ENCODE results near the gene C10orf67. TPM values are rescaled to one million over a fixed set of nuclear protein-coding genes. Genes with fewer than 3 reads are reported as not detected.

C10orf67 gene
- total and polyA plus RNA-seq, 7 donors: 0.04 TPM; not detected in 6

DNA sequence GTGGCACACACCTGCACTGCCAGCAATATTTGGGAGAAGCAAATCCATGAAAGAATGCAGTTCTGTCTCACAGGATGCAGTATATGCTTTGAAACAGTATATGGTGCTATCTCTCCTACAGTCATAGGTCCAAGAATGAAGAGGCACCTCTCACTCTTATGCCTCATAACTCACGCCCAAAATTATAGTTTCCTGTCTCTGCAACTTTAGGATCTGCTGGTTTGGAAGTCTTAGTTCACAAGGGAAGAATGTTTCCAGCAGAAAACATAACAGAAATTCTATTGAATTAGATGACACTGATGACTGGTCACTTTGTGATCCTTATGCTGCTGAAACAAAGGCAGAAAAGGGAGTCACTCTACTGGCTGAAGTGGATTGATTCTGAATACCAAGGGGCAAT is 5.7 kb downstream of the C10orf67 start:
- Histone ChIP-seq H3K27ac (no peak overlapping the region), H3K4me3 (no peak overlapping the region), H3K27me3 (no peaks in the 10 kb centered on the region), H3K36me3 (no peaks in the 10 kb centered on the region), H3K9me3 (no peaks in the 10 kb centered on the region), H3K4me1 (peaks cover 0 to 6% (median 4%) of the 10 kb centered on the region in 4 donors)
- WGBS, 2 donors: 57 to 65% methylated on average over 1 of the region's 1 CpG
- TF ChIP-seq, protein P1, sequence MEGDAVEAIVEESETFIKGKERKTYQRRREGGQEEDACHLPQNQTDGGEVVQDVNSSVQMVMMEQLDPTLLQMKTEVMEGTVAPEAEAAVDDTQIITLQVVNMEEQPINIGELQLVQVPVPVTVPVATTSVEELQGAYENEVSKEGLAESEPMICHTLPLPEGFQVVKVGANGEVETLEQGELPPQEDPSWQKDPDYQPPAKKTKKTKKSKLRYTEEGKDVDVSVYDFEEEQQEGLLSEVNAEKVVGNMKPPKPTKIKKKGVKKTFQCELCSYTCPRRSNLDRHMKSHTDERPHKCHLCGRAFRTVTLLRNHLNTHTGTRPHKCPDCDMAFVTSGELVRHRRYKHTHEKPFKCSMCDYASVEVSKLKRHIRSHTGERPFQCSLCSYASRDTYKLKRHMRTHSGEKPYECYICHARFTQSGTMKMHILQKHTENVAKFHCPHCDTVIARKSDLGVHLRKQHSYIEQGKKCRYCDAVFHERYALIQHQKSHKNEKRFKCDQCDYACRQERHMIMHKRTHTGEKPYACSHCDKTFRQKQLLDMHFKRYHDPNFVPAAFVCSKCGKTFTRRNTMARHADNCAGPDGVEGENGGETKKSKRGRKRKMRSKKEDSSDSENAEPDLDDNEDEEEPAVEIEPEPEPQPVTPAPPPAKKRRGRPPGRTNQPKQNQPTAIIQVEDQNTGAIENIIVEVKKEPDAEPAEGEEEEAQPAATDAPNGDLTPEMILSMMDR (IDR thresholded peaks at IDR 0.05): no peak
- TF ChIP-seq POLR2AphosphoS5 (IDR thresholded peaks at IDR 0.05) (no peak), EP300 (IDR thresholded peaks at IDR 0.05) (no peak), POLR2A (IDR thresholded peaks at IDR 0.05) (no peak)
- intact Hi-C loops (cut with DNase I): no loop called here
- DNase-seq: no peak

DNA sequence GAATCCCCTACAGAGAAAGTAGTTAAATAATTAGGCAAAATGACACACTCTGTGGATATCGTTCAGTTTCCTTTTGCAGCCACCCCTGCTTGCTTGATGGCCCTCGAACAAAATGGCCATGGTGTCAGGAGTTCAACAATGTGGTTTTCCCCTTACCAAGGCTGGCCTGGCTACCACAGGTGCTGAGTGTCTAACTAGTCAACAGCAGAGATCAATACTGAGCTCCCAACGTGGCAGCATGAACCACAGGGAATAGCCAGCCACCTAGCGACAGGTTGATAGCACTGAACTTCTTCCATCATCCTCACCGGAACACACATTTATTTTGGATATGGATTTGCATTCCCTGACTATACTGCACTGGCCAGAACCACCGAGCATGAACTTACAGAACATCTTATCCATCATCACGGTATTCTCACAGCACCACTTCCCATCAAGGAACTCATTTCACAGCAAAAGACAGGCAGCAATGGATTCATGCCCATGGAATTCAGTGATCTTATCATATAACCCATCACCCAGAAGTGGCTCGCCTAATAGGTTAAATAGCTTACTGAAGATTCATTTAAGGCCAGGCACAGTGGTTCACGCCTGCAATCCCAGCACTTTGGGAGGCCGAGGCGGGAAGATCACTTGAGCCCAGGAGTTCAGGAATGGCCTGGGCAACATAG is 6.3 kb downstream of the C10orf67 start:
- no peaks in the 10 kb centered on the region for H3K27me3 ChIP-seq
- no peaks in the 10 kb centered on the region for H3K36me3 ChIP-seq
- H3K4me1 ChIP-seq: no peaks in the 10 kb centered on the region
- H3K9me3 ChIP-seq: no peaks in the 10 kb centered on the region
- no peak for TF ChIP-seq POLR2AphosphoS5 (IDR thresholded peaks at IDR 0.05)
- TF ChIP-seq, protein P1 (IDR thresholded peaks at IDR 0.05): no peak
- TF ChIP-seq EP300 (IDR thresholded peaks at IDR 0.05): no peak
- no peak for TF ChIP-seq POLR2A (IDR thresholded peaks at IDR 0.05)
- no peak overlapping the region for H3K27ac ChIP-seq
- no peak for DNase-seq
- intact Hi-C loops (cut with DNase I): no loop called here
- no peak overlapping the region for H3K4me3 ChIP-seq
- WGBS, 2 donors: 80 to 83% methylated on average over 11 of the region's 11 CpGs

DNA sequence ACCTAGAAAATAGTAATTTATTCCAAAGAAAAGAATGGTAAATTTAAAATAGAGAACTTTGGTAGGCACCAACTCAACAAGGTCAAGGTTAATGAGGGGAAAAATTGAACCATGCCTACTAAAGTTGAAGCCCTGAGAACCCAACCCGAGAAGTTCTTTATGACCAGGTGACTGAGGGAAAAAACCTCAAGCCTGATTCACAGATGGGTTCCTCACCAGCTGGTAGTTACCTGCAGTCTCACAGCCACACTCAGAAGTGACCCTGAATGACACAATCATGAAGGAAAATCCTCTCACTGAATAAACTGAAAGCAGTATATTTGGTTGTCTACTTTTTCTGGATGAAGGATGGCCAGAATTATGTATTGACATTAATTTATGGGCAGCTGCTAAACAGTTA is 7.0 kb downstream of the C10orf67 start:
- WGBS, 2 donors: 80 to 85% methylated on average over 1 of the region's 1 CpG

DNA sequence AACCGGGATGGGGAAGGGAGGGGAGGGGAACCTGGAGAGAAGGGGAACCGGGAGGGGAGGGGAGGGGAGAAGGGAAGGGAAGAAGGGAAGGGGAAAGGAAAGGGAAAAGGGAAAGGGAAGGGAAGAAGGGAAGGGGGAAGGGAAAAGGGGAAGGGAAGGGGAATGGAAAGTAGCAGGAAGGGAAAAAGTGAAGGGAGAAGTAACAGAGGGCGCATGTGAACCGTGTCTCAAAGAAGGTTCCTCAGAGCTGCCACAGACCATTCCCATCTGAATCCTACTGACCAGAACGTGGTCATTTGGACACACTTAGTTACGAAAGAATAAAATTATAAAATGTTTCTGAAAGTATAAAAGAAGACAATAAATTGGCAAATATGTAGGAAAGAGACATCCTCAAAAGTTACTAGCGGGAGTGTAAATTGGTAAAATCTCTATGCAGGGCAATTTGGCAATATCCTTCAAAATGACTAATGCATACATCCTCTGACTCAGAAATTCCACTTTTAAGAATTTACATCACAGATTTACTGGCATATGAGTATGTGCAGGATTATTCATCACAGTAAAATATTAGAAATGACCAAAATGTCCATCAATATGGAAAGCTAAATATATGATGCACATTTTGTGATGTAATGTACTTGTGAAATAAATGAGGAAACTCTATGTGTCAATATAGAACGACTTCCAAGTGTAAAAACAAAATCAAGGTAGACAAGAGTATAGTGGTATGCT is 12.9 kb downstream of the C10orf67 start:
- Histone ChIP-seq H3K27ac (no peak overlapping the region), H3K27me3 (no peaks in the 10 kb centered on the region), H3K4me3 (no peak overlapping the region), H3K9me3 (no peaks in the 10 kb centered on the region), H3K4me1 (no peaks in the 10 kb centered on the region), H3K36me3 (no peaks in the 10 kb centered on the region)
- intact Hi-C loops (cut with DNase I): no loop called here
- WGBS, 2 donors: 79 to 81% methylated on average over 8 of the region's 8 CpGs
- no peak for DNase-seq
- TF ChIP-seq POLR2A (IDR thresholded peaks at IDR 0.05): no peak
- TF ChIP-seq, protein P1 (IDR thresholded peaks at IDR 0.05): no peak
- no peak for TF ChIP-seq EP300 (IDR thresholded peaks at IDR 0.05)
- no peak for TF ChIP-seq POLR2AphosphoS5 (IDR thresholded peaks at IDR 0.05)

More for the DNA sequence above, 7.0 kb downstream of the C10orf67 start:
- intact Hi-C loops (cut with DNase I): no loop called here
- Histone ChIP-seq H3K36me3 (no peaks in the 10 kb centered on the region), H3K9me3 (no peaks in the 10 kb centered on the region), H3K4me1 (no peaks in the 10 kb centered on the region), H3K27ac (no peak overlapping the region), H3K27me3 (no peaks in the 10 kb centered on the region), H3K4me3 (no peak overlapping the region)
- TF ChIP-seq POLR2AphosphoS5 (IDR thresholded peaks at IDR 0.05) (no peak), EP300 (IDR thresholded peaks at IDR 0.05) (no peak), POLR2A (IDR thresholded peaks at IDR 0.05) (no peak)
- TF ChIP-seq, protein P1 (IDR thresholded peaks at IDR 0.05): no peak
- no peak for DNase-seq

Measured in sigmoid colon (tissue), 7 donors.